Limb (tissue), 2 donors: ENCODE results near the gene PLA2G12B.

ENCODE experiments used
- DNase-seq, 2 donors: peaks; one replicate each; pipeline ENCODE4 v3.0.0-alpha.2; 2016; ENCODE audit errors: extremely low spot score in 2 of 2

Gene PLA2G12B

GRCh38 chr10:72890086-72890485 is 64.5 kb downstream of the PLA2G12B start:
- no peak for DNase-seq

- DNase-seq = peak in 1 of 2 donors; percentile 19
Observed at GRCh38 chr10:72889391-72889831, 65.2 kb downstream of the PLA2G12B start.

GRCh38 chr10:72888151-72888638 is 66.4 kb downstream of the PLA2G12B start:
- DNase-seq = no peak

GRCh38 chr10:72887043-72887442 is 67.6 kb downstream of the PLA2G12B start:
- peak in 1 of 2 donors; percentile 16 for DNase-seq

- DNase-seq = no peak
Observed at GRCh38 chr10:72886621-72887020, 68.0 kb downstream of the PLA2G12B start.

GRCh38 chr10:72885953-72886352 is 68.7 kb downstream of the PLA2G12B start:
- no peak for DNase-seq
